ENCODE data around the gene UBQLN1. TPM values are rescaled to one million over a fixed set of nuclear protein-coding genes. Genes with fewer than 3 reads are reported as not detected.

Gene UBQLN1
- total RNA-seq, 1 donor from 2014 or later, result 102 TPM

- H3K4me1 Mint-ChIP-seq (ENCODE audit: unreplicated experiment), result no peaks in the 10 kb centered on the region
- no peak overlapping the region for H3K4me3 Mint-ChIP-seq (ENCODE audit: unreplicated experiment)
- DNase-seq (ENCODE audit: low spot score), result no peak
- TF ChIP-seq, protein P1, sequence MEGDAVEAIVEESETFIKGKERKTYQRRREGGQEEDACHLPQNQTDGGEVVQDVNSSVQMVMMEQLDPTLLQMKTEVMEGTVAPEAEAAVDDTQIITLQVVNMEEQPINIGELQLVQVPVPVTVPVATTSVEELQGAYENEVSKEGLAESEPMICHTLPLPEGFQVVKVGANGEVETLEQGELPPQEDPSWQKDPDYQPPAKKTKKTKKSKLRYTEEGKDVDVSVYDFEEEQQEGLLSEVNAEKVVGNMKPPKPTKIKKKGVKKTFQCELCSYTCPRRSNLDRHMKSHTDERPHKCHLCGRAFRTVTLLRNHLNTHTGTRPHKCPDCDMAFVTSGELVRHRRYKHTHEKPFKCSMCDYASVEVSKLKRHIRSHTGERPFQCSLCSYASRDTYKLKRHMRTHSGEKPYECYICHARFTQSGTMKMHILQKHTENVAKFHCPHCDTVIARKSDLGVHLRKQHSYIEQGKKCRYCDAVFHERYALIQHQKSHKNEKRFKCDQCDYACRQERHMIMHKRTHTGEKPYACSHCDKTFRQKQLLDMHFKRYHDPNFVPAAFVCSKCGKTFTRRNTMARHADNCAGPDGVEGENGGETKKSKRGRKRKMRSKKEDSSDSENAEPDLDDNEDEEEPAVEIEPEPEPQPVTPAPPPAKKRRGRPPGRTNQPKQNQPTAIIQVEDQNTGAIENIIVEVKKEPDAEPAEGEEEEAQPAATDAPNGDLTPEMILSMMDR (IDR thresholded peaks at IDR 0.05; ENCODE audit: unreplicated experiment), result no peak
- no peaks in the 10 kb centered on the region for H3K27me3 Mint-ChIP-seq (ENCODE audit: unreplicated experiment)
- H3K9me3 Mint-ChIP-seq (ENCODE audit: unreplicated experiment), result no peaks in the 10 kb centered on the region
- H3K36me3 Mint-ChIP-seq (ENCODE audit: low read depth, unreplicated experiment), result no peaks in the 10 kb centered on the region
- no peak overlapping the region for H3K27ac Mint-ChIP-seq (ENCODE audit: unreplicated experiment)
Measured at GRCh38 chr9:83724436-83724835, 16.7 kb upstream of the UBQLN1 start.

DNA sequence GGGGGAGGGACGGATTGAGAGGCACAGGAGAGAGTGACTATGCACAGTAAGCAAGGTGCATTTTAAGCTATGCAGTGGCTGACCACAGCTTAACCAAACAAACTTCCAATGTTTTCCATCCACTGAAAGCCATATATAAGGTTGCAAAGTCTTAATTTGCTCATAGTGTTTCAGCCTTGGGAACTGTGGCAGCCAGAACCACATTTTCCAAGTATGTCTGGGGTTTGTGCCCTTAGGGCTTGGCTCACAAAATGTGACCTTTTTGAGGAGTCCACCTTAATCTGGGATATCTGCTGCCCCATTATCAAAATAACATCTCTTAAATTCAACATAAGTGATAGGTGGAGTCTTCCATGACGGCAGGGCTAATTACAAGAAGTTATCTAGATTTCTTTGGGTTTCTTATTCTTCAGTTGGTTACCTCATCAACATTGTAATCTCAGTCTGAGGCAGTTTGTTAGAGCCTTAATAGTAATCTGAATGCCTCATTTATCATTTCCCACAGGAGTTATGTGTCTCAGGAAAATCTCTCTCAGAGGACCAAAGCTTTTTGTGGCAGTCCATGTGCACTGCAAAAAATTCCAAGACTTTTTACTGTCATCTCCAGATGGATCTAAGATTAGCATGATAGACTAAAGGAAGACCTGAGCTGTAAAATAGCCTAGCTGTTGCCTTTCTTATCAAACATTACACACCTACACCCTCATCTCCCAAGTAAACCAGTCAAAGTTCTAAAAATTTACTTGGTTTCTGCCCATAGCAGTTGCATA lies 15.2 kb upstream of the UBQLN1 start:
- no peaks in the 10 kb centered on the region for H3K27me3 Mint-ChIP-seq (ENCODE audit: unreplicated experiment)
- no peak for DNase-seq (ENCODE audit: low spot score)
- no peaks in the 10 kb centered on the region for H3K36me3 Mint-ChIP-seq (ENCODE audit: low read depth, unreplicated experiment)
- no peak overlapping the region for H3K27ac Mint-ChIP-seq (ENCODE audit: unreplicated experiment)
- no peaks in the 10 kb centered on the region for H3K4me1 Mint-ChIP-seq (ENCODE audit: unreplicated experiment)
- no peaks in the 10 kb centered on the region for H3K9me3 Mint-ChIP-seq (ENCODE audit: unreplicated experiment)
- TF ChIP-seq, protein P1 (IDR thresholded peaks at IDR 0.05; ENCODE audit: unreplicated experiment), result no peak
- no peak overlapping the region for H3K4me3 Mint-ChIP-seq (ENCODE audit: unreplicated experiment)

DNA sequence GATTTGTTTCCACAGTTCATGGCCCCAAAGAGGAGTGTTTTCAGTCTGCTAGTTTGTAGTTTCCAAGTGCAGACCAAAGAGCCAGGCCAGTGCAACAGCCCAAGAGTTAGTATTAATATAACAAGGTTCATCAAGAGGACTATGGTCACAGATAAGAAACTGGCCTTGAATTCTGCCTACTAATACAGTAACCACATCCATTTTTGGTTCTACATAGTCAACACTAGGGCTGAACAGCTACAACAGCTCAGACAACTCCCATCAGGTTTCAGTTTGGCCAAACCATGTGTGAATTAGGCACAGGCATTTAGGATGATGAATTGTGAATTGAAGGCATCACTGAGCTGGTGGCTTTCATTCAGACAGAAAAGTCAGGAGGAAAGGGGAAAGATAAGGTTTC lies 13.8 kb upstream of the UBQLN1 start:
- H3K9me3 Mint-ChIP-seq (ENCODE audit: unreplicated experiment), result no peaks in the 10 kb centered on the region
- H3K36me3 Mint-ChIP-seq (ENCODE audit: low read depth, unreplicated experiment), result no peaks in the 10 kb centered on the region
- no peak overlapping the region for H3K27ac Mint-ChIP-seq (ENCODE audit: unreplicated experiment)

GRCh38 chr9:83715794-83716193 lies 8.0 kb upstream of the UBQLN1 start:
- Mint-ChIP-seq H3K27ac (ENCODE audit: unreplicated experiment) (no peak overlapping the region), H3K36me3 (ENCODE audit: low read depth, unreplicated experiment) (peaks cover 3% of the 10 kb centered on the region), H3K27me3 (ENCODE audit: unreplicated experiment) (no peaks in the 10 kb centered on the region), H3K9me3 (ENCODE audit: unreplicated experiment) (no peaks in the 10 kb centered on the region), H3K4me3 (ENCODE audit: unreplicated experiment) (no peak overlapping the region), H3K4me1 (ENCODE audit: unreplicated experiment) (no peaks in the 10 kb centered on the region)
- TF ChIP-seq, protein P1 (IDR thresholded peaks at IDR 0.05; ENCODE audit: unreplicated experiment), result no peak
- no peak for DNase-seq (ENCODE audit: low spot score)

More for the DNA sequence above, 13.8 kb upstream of the UBQLN1 start:
- TF ChIP-seq, protein P1 (IDR thresholded peaks at IDR 0.05; ENCODE audit: unreplicated experiment), result no peak
- H3K27me3 Mint-ChIP-seq (ENCODE audit: unreplicated experiment), result no peaks in the 10 kb centered on the region
- H3K4me1 Mint-ChIP-seq (ENCODE audit: unreplicated experiment), result no peaks in the 10 kb centered on the region
- no peak overlapping the region for H3K4me3 Mint-ChIP-seq (ENCODE audit: unreplicated experiment)
- DNase-seq (ENCODE audit: low spot score), result no peak

GRCh38 chr9:83715221-83715620 lies 7.5 kb upstream of the UBQLN1 start:
- no peak overlapping the region for H3K27ac Mint-ChIP-seq (ENCODE audit: unreplicated experiment)
- H3K4me1 Mint-ChIP-seq (ENCODE audit: unreplicated experiment), result no peaks in the 10 kb centered on the region
- H3K4me3 Mint-ChIP-seq (ENCODE audit: unreplicated experiment), result no peak overlapping the region
- H3K9me3 Mint-ChIP-seq (ENCODE audit: unreplicated experiment), result no peaks in the 10 kb centered on the region
- TF ChIP-seq, protein P1 (IDR thresholded peaks at IDR 0.05; ENCODE audit: unreplicated experiment), result no peak
- peaks cover 3% of the 10 kb centered on the region for H3K36me3 Mint-ChIP-seq (ENCODE audit: low read depth, unreplicated experiment)
- no peak for DNase-seq (ENCODE audit: low spot score)
- no peaks in the 10 kb centered on the region for H3K27me3 Mint-ChIP-seq (ENCODE audit: unreplicated experiment)

All from endothelial cell (in vitro differentiated cells).